Measurements from ENCODE around the gene FHOD3. TPM values are rescaled to one million over a fixed set of nuclear protein-coding genes. Genes with fewer than 3 reads are reported as not detected.

The FHOD3 gene
- total RNA-seq, 1 donor, result 13.0 TPM

- Histone ChIP-seq H3K27ac (ENCODE audit: low read depth, low read length) (no peak overlapping the region), H3K4me1 (ENCODE audit: insufficient read depth, low read length) (no peaks in the 10 kb centered on the region), H3K36me3 (ENCODE audit: insufficient read depth, low read length) (no peaks in the 10 kb centered on the region), H2AFZ (ENCODE audit: low read length) (no peak overlapping the region), H3K27me3 (ENCODE audit: insufficient read depth, low read length) (no peaks in the 10 kb centered on the region), H3K9me3 (ENCODE audit: low read depth, low read length) (no peaks in the 10 kb centered on the region), H4K20me1 (ENCODE audit: insufficient read depth, low read length) (no peaks in the 10 kb centered on the region), H3K79me2 (ENCODE audit: insufficient read depth, low read length) (no peaks in the 10 kb centered on the region), H3K4me2 (ENCODE audit: insufficient read depth, low read length) (no peak overlapping the region), H3K4me3 (ENCODE audit: insufficient read depth, low read length) (no peak overlapping the region)
- no peak for DNase-seq (ENCODE audit: insufficient read length, low spot score, missing footprints)
- TF ChIP-seq, protein P1, sequence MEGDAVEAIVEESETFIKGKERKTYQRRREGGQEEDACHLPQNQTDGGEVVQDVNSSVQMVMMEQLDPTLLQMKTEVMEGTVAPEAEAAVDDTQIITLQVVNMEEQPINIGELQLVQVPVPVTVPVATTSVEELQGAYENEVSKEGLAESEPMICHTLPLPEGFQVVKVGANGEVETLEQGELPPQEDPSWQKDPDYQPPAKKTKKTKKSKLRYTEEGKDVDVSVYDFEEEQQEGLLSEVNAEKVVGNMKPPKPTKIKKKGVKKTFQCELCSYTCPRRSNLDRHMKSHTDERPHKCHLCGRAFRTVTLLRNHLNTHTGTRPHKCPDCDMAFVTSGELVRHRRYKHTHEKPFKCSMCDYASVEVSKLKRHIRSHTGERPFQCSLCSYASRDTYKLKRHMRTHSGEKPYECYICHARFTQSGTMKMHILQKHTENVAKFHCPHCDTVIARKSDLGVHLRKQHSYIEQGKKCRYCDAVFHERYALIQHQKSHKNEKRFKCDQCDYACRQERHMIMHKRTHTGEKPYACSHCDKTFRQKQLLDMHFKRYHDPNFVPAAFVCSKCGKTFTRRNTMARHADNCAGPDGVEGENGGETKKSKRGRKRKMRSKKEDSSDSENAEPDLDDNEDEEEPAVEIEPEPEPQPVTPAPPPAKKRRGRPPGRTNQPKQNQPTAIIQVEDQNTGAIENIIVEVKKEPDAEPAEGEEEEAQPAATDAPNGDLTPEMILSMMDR (IDR thresholded peaks at IDR 0.05; ENCODE audit: extremely low read depth, low read depth, low read length), result no peak
Measured at GRCh38 chr18:36634573-36635216, 337.2 kb downstream of the FHOD3 start.

GRCh38 chr18:36635414-36636096 is 338.0 kb downstream of the FHOD3 start:
- H3K4me3 ChIP-seq (ENCODE audit: insufficient read depth, low read length), result no peak overlapping the region
- H4K20me1 ChIP-seq (ENCODE audit: insufficient read depth, low read length), result no peaks in the 10 kb centered on the region
- H2AFZ ChIP-seq (ENCODE audit: low read length), result no peak overlapping the region
- no peak overlapping the region for H3K4me2 ChIP-seq (ENCODE audit: insufficient read depth, low read length)
- no peak for DNase-seq (ENCODE audit: insufficient read length, low spot score, missing footprints)
- H3K27ac ChIP-seq (ENCODE audit: low read depth, low read length), result no peak overlapping the region
- H3K79me2 ChIP-seq (ENCODE audit: insufficient read depth, low read length), result no peaks in the 10 kb centered on the region
- H3K27me3 ChIP-seq (ENCODE audit: insufficient read depth, low read length), result no peaks in the 10 kb centered on the region
- H3K4me1 ChIP-seq (ENCODE audit: insufficient read depth, low read length), result no peaks in the 10 kb centered on the region
- TF ChIP-seq, protein P1 (IDR thresholded peaks at IDR 0.05; ENCODE audit: extremely low read depth, low read depth, low read length), result no peak
- no peaks in the 10 kb centered on the region for H3K9me3 ChIP-seq (ENCODE audit: low read depth, low read length)
- H3K36me3 ChIP-seq (ENCODE audit: insufficient read depth, low read length), result no peaks in the 10 kb centered on the region

DNA sequence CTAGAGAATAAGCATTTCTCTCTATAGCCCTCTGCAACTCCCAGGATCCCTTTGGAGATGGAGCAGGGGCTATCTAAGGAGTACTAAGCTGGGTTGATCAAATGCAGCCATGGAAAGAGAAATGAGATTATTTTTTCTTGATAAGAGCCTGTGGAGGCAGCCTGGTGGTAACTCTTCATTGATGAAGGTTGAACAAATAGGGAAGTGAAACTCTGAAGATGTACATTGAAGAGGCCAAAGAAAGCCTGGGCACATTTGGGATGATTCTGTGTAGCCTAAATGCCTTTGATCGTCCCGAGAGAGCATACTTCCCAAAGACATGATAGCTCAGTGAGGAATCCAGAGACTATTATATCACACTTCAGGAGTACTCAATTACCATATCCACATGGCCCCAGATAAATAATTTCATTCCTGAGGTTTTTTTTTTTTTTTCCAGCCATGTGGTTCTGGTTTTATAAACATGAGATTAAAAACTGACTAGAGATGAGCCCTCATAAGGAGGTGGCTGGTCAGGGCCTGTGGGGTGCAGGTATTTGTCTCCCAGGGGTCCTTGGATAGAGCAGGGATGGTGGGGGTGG is 338.8 kb downstream of the FHOD3 start:
- H4K20me1 ChIP-seq (ENCODE audit: insufficient read depth, low read length), result no peaks in the 10 kb centered on the region
- no peak for DNase-seq (ENCODE audit: insufficient read length, low spot score, missing footprints)
- no peak overlapping the region for H3K4me3 ChIP-seq (ENCODE audit: insufficient read depth, low read length)
- no peaks in the 10 kb centered on the region for H3K27me3 ChIP-seq (ENCODE audit: insufficient read depth, low read length)
- TF ChIP-seq, protein P1 (IDR thresholded peaks at IDR 0.05; ENCODE audit: extremely low read depth, low read depth, low read length), result no peak
- H3K4me2 ChIP-seq (ENCODE audit: insufficient read depth, low read length), result no peak overlapping the region
- no peaks in the 10 kb centered on the region for H3K36me3 ChIP-seq (ENCODE audit: insufficient read depth, low read length)
- no peaks in the 10 kb centered on the region for H3K9me3 ChIP-seq (ENCODE audit: low read depth, low read length)
- H2AFZ ChIP-seq (ENCODE audit: low read length), result no peak overlapping the region
- H3K27ac ChIP-seq (ENCODE audit: low read depth, low read length), result no peak overlapping the region
- no peaks in the 10 kb centered on the region for H3K4me1 ChIP-seq (ENCODE audit: insufficient read depth, low read length)
- no peaks in the 10 kb centered on the region for H3K79me2 ChIP-seq (ENCODE audit: insufficient read depth, low read length)

DNA sequence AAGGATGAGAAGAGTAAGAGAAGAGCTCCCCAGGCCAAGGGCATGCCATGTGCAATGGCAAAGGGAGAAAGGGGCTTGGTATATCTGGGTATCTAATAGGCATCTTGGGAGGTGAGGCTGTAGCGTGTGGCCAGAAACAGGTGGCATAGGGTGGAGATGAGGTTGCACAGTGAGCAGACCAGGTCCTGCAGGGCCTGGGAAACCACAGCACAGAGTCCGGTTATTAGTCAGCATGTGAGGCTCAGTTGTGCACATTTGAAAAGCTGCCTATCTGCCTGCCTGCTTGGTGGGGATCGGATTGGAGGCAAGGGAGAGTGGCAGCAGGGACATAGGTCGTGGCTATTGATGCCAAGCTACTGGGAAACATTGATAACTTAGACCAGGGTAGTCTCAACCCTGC is 340.7 kb downstream of the FHOD3 start:
- H3K4me1 ChIP-seq (ENCODE audit: insufficient read depth, low read length), result no peaks in the 10 kb centered on the region
- no peak overlapping the region for H3K4me2 ChIP-seq (ENCODE audit: insufficient read depth, low read length)
- H4K20me1 ChIP-seq (ENCODE audit: insufficient read depth, low read length), result no peaks in the 10 kb centered on the region
- TF ChIP-seq, protein P1 (IDR thresholded peaks at IDR 0.05; ENCODE audit: extremely low read depth, low read depth, low read length), result no peak
- H3K4me3 ChIP-seq (ENCODE audit: insufficient read depth, low read length), result no peak overlapping the region
- H3K36me3 ChIP-seq (ENCODE audit: insufficient read depth, low read length), result no peaks in the 10 kb centered on the region
- no peaks in the 10 kb centered on the region for H3K9me3 ChIP-seq (ENCODE audit: low read depth, low read length)
- no peaks in the 10 kb centered on the region for H3K79me2 ChIP-seq (ENCODE audit: insufficient read depth, low read length)
- DNase-seq (ENCODE audit: insufficient read length, low spot score, missing footprints), result no peak
- no peak overlapping the region for H2AFZ ChIP-seq (ENCODE audit: low read length)
- H3K27me3 ChIP-seq (ENCODE audit: insufficient read depth, low read length), result no peaks in the 10 kb centered on the region
- no peak overlapping the region for H3K27ac ChIP-seq (ENCODE audit: low read depth, low read length)
